SHP77 (cell line): Measurements from ENCODE around the gene GTF3C1.

Experiments
- DNase-seq, 2 experiments: peaks; one replicate each; lab custom pipeline; 2025; lab: John Stamatoyannopoulos, UW

Gene GTF3C1

GRCh38 chr16:27486760-27487159 is 63.0 kb downstream of the GTF3C1 start:
- no peak for DNase-seq

GRCh38 chr16:27486344-27486743 is 63.4 kb downstream of the GTF3C1 start:
- DNase-seq: no peak

GRCh38 chr16:27485811-27486210 is 63.9 kb downstream of the GTF3C1 start:
- no peak for DNase-seq

- DNase-seq: no peak
Observed at GRCh38 chr16:27485126-27485525, 64.6 kb downstream of the GTF3C1 start.

- no peak for DNase-seq
Observed at GRCh38 chr16:27483624-27484023, 66.1 kb downstream of the GTF3C1 start.

GRCh38 chr16:27483088-27483437 is 66.7 kb downstream of the GTF3C1 start:
- no peak for DNase-seq

GRCh38 chr16:27482397-27483087 is 67.2 kb downstream of the GTF3C1 start:
- no peak for DNase-seq

GRCh38 chr16:27481282-27481934 is 68.3 kb downstream of the GTF3C1 start:
- DNase-seq: no peak

- DNase-seq: no peak
Observed at GRCh38 chr16:27480761-27481160, 69.0 kb downstream of the GTF3C1 start.

GRCh38 chr16:27476240-27476639 is 73.5 kb downstream of the GTF3C1 start:
- DNase-seq: no peak

- DNase-seq: no peak
Observed at GRCh38 chr16:27475561-27475960, 74.2 kb downstream of the GTF3C1 start.

GRCh38 chr16:27474921-27475320 is 74.8 kb downstream of the GTF3C1 start:
- no peak for DNase-seq

GRCh38 chr16:27474041-27474440 is 75.7 kb downstream of the GTF3C1 start:
- no peak for DNase-seq

- DNase-seq: no peak
Observed at GRCh38 chr16:27473101-27473900, 76.4 kb downstream of the GTF3C1 start.

- no peak for DNase-seq
Observed at GRCh38 chr16:27472091-27473020, 77.4 kb downstream of the GTF3C1 start.

- no peak for DNase-seq
Observed at GRCh38 chr16:27471661-27472060, 78.1 kb downstream of the GTF3C1 start.

GRCh38 chr16:27470567-27471431 is 78.9 kb downstream of the GTF3C1 start:
- DNase-seq: no peak

- DNase-seq: no peak
Observed at GRCh38 chr16:27468941-27469531, 80.7 kb downstream of the GTF3C1 start.

GRCh38 chr16:27465483-27465879 is 84.2 kb downstream of the GTF3C1 start:
- no peak for DNase-seq

- DNase-seq: no peak
Observed at GRCh38 chr16:27464626-27465482, 84.9 kb downstream of the GTF3C1 start.
